ENCODE measurements around the gene PKIB.

PKIB gene, protein sequence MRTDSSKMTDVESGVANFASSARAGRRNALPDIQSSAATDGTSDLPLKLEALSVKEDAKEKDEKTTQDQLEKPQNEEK

GRCh38 chr6:122609881-122610689 lies at the start of gene PKIB:
Gene PKIB (plus strand): TSS chr6:122610405. CDS start chr6:122717795, 107,390 bp downstream.
- peak; percentile 40 for DNase-seq (ENCODE audit: low read depth)
- peak; percentile 15; the same call in 1 of the 2 replicates for TF ChIP-seq CTCF (conservative IDR thresholded peaks at IDR 0.05; ENCODE audit: low read length)
- peak within 1 kb of the TSS; percentile 58 for H3K4me3 ChIP-seq (ENCODE audit: low read length)

DNA sequence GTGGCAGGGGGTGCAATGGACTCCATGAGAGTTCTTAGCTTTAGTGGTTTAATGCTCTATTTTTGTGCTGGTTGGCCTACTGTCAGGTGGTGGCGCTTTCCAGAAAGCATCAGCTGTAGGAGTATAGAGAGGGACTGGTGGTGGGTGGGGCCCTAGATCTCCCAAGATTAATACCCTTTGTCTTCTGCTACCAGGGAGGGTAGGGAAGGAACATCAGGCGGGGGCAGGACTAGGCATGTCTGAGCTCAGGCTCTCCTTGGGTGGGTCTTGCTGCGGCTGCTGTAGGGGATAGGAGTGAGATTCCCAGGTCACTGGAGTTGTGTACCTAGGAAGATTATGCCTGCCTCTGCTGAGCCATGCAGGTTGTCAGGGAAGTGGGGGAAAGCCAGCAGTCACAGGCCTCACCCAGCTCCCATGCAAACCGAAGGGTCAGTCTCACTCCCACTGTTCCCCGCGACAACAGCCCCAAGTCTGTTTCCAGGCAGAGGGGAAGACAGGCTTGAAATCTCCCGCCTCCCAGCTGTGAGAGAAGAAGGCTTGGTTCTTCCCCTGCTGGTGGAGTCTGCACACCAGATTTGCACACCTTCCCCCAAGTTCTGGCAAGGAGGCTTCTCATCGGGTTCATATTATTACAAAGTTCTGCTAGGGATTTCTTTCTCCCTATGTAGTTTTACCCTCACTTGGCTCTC lies 46.7 kb upstream of the PKIB start:
- H3K4me3 ChIP-seq (ENCODE audit: low read length), result no peak overlapping the region
- DNase-seq (ENCODE audit: low read depth), result no peak
- no peak for TF ChIP-seq CTCF (conservative IDR thresholded peaks at IDR 0.05; ENCODE audit: low read length)

DNA sequence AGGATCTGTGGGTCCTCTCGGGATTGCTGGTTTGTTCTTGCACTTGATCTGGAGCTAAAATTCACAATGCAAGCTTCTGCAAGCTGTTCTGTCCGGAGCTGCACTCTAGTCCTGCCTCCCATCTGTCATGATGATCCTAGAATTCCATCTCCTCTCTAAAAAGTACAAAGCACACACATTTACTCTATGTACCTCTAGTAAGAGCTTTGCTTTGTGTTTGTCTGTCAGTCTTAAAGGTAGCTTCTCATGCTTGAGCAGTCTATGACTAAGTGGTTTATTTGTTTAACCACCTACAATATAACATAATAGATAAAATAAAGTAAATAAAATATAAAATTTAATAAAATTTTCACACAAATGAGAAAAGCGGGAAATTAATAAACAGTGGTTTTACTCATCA lies 46.0 kb upstream of the PKIB start:
- H3K4me3 ChIP-seq (ENCODE audit: low read length), result no peak overlapping the region
- TF ChIP-seq CTCF (conservative IDR thresholded peaks at IDR 0.05; ENCODE audit: low read length), result no peak

DNA sequence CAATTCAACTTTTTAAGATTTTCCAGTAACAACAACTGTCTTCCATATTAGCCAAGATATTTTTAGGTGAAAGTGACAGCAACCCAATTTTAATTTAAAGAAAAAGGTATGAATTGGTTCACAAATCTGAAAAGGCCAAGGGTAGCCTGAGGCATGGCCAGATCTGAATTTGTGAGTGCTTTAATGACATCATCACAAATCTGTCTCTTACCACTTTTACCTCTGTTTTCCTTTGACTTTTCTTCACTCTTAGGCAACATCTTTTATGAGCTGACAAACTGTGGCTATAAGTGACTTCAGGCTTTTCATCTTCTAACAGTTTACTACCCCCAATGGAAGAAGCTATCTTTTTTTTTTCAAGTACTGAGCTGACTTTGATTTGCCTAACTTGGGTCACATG lies 44.5 kb upstream of the PKIB start:
- H3K4me3 ChIP-seq (ENCODE audit: low read length), result no peak overlapping the region
- DNase-seq (ENCODE audit: low read depth), result no peak
- TF ChIP-seq CTCF (conservative IDR thresholded peaks at IDR 0.05; ENCODE audit: low read length), result no peak

More for the DNA sequence above, 46.0 kb upstream of the PKIB start:
- DNase-seq (ENCODE audit: low read depth), result no peak

DNA sequence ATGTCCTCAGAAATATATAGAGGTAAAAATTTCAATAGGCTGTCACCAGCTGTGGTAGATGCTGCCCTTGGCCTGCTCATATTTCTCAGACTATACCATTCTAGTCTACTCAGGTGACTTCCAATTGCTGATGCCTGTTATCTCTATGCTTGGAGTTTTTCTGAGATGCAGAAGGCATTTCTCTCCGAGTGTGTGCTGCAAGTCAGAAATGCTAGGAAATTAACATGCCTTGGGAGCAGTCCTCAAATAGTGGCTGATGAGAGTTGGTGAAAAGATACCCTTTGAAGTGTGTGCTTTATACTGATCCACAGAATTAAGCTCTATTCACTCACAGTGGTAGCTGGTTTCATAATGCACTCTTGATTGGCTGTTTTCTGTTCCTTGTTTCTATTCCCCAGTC lies 43.2 kb upstream of the PKIB start:
- no peak for DNase-seq (ENCODE audit: low read depth)
- H3K4me3 ChIP-seq (ENCODE audit: low read length), result no peak overlapping the region
- no peak for TF ChIP-seq CTCF (conservative IDR thresholded peaks at IDR 0.05; ENCODE audit: low read length)

GRCh38 chr6:122568350-122568749 lies 41.9 kb upstream of the PKIB start:
- DNase-seq (ENCODE audit: low read depth), result no peak
- TF ChIP-seq CTCF (conservative IDR thresholded peaks at IDR 0.05; ENCODE audit: low read length), result no peak
- H3K4me3 ChIP-seq (ENCODE audit: low read length), result no peak overlapping the region

All from AG10803 (cell line).